Measurements from ENCODE around the gene ADAMTS18. TPM values are rescaled to one million over a fixed set of nuclear protein-coding genes. Genes with fewer than 3 reads are reported as not detected.
"Not testable (repeated sequence)": the region's sequence is repeated elsewhere in the genome, so short reads cannot be mapped to it uniquely, and the experiment has no call there.

ADAMTS18 gene
- total RNA-seq, 1 donor from 2014 or later: 0.98 TPM

DNA sequence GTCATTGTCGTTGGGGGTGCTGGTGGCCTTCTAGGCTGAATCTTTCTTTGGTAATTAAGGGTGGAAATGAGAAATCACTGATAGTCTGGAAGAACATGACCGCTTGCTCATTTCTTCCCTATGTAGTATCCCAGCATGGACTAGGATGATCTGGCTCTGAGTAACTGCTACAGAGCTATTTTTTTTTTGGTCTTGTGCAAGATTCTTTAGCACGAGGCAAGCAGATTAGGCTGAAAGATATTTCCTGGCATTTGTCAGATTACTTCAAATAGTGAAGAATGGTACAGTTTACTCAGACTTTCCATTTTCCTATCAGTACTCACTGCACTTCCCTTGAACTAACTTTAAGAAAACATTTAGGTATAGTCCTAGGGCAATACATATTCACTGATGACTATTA, 146.6 kb downstream of the ADAMTS18 start:
- TF ChIP-seq, protein P1, sequence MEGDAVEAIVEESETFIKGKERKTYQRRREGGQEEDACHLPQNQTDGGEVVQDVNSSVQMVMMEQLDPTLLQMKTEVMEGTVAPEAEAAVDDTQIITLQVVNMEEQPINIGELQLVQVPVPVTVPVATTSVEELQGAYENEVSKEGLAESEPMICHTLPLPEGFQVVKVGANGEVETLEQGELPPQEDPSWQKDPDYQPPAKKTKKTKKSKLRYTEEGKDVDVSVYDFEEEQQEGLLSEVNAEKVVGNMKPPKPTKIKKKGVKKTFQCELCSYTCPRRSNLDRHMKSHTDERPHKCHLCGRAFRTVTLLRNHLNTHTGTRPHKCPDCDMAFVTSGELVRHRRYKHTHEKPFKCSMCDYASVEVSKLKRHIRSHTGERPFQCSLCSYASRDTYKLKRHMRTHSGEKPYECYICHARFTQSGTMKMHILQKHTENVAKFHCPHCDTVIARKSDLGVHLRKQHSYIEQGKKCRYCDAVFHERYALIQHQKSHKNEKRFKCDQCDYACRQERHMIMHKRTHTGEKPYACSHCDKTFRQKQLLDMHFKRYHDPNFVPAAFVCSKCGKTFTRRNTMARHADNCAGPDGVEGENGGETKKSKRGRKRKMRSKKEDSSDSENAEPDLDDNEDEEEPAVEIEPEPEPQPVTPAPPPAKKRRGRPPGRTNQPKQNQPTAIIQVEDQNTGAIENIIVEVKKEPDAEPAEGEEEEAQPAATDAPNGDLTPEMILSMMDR (conservative IDR thresholded peaks at IDR 0.05; ENCODE audit: low read depth, low read length): no peak

GRCh38 chr16:77285676-77286075, 149.2 kb downstream of the ADAMTS18 start:
- DNase-seq (ENCODE audit: low read depth): no peak
- TF ChIP-seq, protein P1 (conservative IDR thresholded peaks at IDR 0.05; ENCODE audit: low read depth, low read length): no peak
- H3K4me3 ChIP-seq (ENCODE audit: low read depth, low read length): no peak overlapping the region

More for the DNA sequence above, 146.6 kb downstream of the ADAMTS18 start:
- H3K4me3 ChIP-seq (ENCODE audit: low read depth, low read length): no peak overlapping the region
- peak; percentile 72 for DNase-seq (ENCODE audit: low read depth)

- TF ChIP-seq, protein P1 (conservative IDR thresholded peaks at IDR 0.05; ENCODE audit: low read depth, low read length): no peak
- no peak for DNase-seq (ENCODE audit: low read depth)
- no peak overlapping the region for H3K4me3 ChIP-seq (ENCODE audit: low read depth, low read length)
Observed at GRCh38 chr16:77282345-77282744, 152.5 kb downstream of the ADAMTS18 start.

- H3K4me3 ChIP-seq (ENCODE audit: low read depth, low read length); DNase-seq (ENCODE audit: low read depth): not testable (repeated sequence)
Observed at GRCh38 chr16:77279316-77279715, 155.5 kb downstream of the ADAMTS18 start.

- no peak for DNase-seq (ENCODE audit: low read depth)
- no peak overlapping the region for H3K4me3 ChIP-seq (ENCODE audit: low read depth, low read length)
- TF ChIP-seq, protein P1 (conservative IDR thresholded peaks at IDR 0.05; ENCODE audit: low read depth, low read length): no peak
Observed at GRCh38 chr16:77277571-77277970, 157.3 kb downstream of the ADAMTS18 start.

GRCh38 chr16:77277141-77277540, 157.7 kb downstream of the ADAMTS18 start:
- no peak overlapping the region for H3K4me3 ChIP-seq (ENCODE audit: low read depth, low read length)
- no peak for DNase-seq (ENCODE audit: low read depth)
- TF ChIP-seq, protein P1 (conservative IDR thresholded peaks at IDR 0.05; ENCODE audit: low read depth, low read length): no peak

GRCh38 chr16:77276661-77277060, 158.2 kb downstream of the ADAMTS18 start:
- H3K4me3 ChIP-seq (ENCODE audit: low read depth, low read length): no peak overlapping the region
- no peak for DNase-seq (ENCODE audit: low read depth)
- TF ChIP-seq, protein P1 (conservative IDR thresholded peaks at IDR 0.05; ENCODE audit: low read depth, low read length): no peak

DNA sequence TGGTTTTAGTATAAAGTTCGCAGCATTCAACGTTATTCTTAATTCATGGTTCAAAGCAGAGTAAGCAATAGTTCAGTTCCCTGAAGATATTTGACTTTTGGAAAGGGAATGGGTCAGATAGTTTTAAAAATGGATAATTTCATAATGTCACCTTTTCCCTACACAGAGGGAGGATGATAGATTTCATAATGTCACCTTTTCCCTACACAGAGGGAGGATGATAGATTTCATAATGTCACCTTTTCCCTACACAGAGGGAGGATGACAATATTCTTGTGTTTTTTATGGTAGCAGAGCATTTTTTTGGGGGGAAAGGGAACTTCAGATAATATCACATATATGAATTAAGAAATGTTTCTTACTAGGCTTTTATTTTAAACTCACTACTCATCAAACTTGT, 159.5 kb downstream of the ADAMTS18 start:
- not testable (repeated sequence) for H3K4me3 ChIP-seq (ENCODE audit: low read depth, low read length); DNase-seq (ENCODE audit: low read depth)

All from epithelial cell of proximal tubule (primary cell).